ENCODE results near the gene ELFN2. TPM values are rescaled to one million over a fixed set of nuclear protein-coding genes. Genes with fewer than 3 reads are reported as not detected.

ELFN2 gene
- total RNA-seq, 1 donor from 2014 or later: 0.36 TPM

- TF ChIP-seq CTCF (IDR thresholded peaks at IDR 0.05; ENCODE audit: unreplicated experiment): no peak
- Mint-ChIP-seq H3K4me1 (ENCODE audit: low read depth) (peaks cover 12% of the 10 kb centered on the region), H3K9me3 (ENCODE audit: low read depth) (no peaks in the 10 kb centered on the region), H3K27ac (no peak overlapping the region), H3K27me3 (peaks cover 61% of the 10 kb centered on the region), H3K4me3 (ENCODE audit: low read depth) (no peak overlapping the region), H3K36me3 (ENCODE audit: insufficient read depth) (no peaks in the 10 kb centered on the region)
- DNase-seq (ENCODE audit: low spot score, unreplicated experiment): no peak
Observed at GRCh38 chr22:37417677-37418348, 9.5 kb downstream of the ELFN2 start.

GRCh38 chr22:37417264-37417663, 10.0 kb downstream of the ELFN2 start:
- Mint-ChIP-seq H3K9me3 (ENCODE audit: low read depth) (no peaks in the 10 kb centered on the region), H3K36me3 (ENCODE audit: insufficient read depth) (no peaks in the 10 kb centered on the region), H3K4me1 (ENCODE audit: low read depth) (peaks cover 12% of the 10 kb centered on the region), H3K4me3 (ENCODE audit: low read depth) (no peak overlapping the region), H3K27me3 (peaks cover 60% of the 10 kb centered on the region), H3K27ac (no peak overlapping the region)
- DNase-seq (ENCODE audit: low spot score, unreplicated experiment): no peak
- TF ChIP-seq CTCF (IDR thresholded peaks at IDR 0.05; ENCODE audit: unreplicated experiment): no peak

GRCh38 chr22:37416827-37417226, 10.5 kb downstream of the ELFN2 start:
- H3K27ac Mint-ChIP-seq: no peak overlapping the region
- TF ChIP-seq CTCF (IDR thresholded peaks at IDR 0.05; ENCODE audit: unreplicated experiment): no peak
- DNase-seq (ENCODE audit: low spot score, unreplicated experiment): no peak
- H3K4me3 Mint-ChIP-seq (ENCODE audit: low read depth): no peak overlapping the region
- H3K9me3 Mint-ChIP-seq (ENCODE audit: low read depth): no peaks in the 10 kb centered on the region
- peaks cover 12% of the 10 kb centered on the region for H3K4me1 Mint-ChIP-seq (ENCODE audit: low read depth)
- no peaks in the 10 kb centered on the region for H3K36me3 Mint-ChIP-seq (ENCODE audit: insufficient read depth)
- H3K27me3 Mint-ChIP-seq: peaks cover 56% of the 10 kb centered on the region

- DNase-seq (ENCODE audit: low spot score, unreplicated experiment): no peak
- H3K9me3 Mint-ChIP-seq (ENCODE audit: low read depth): no peaks in the 10 kb centered on the region
- no peak for TF ChIP-seq CTCF (IDR thresholded peaks at IDR 0.05; ENCODE audit: unreplicated experiment)
- no peak overlapping the region for H3K27ac Mint-ChIP-seq
- peaks cover 52% of the 10 kb centered on the region for H3K27me3 Mint-ChIP-seq
- no peak overlapping the region for H3K4me3 Mint-ChIP-seq (ENCODE audit: low read depth)
- no peaks in the 10 kb centered on the region for H3K36me3 Mint-ChIP-seq (ENCODE audit: insufficient read depth)
- peaks cover 12% of the 10 kb centered on the region for H3K4me1 Mint-ChIP-seq (ENCODE audit: low read depth)
Observed at GRCh38 chr22:37416389-37416788, 10.9 kb downstream of the ELFN2 start.

GRCh38 chr22:37415210-37415609, 12.1 kb downstream of the ELFN2 start:
- no peak for DNase-seq (ENCODE audit: low spot score, unreplicated experiment)
- Mint-ChIP-seq H3K4me1 (ENCODE audit: low read depth) (peaks cover 7% of the 10 kb centered on the region), H3K4me3 (ENCODE audit: low read depth) (no peak overlapping the region), H3K9me3 (ENCODE audit: low read depth) (no peaks in the 10 kb centered on the region), H3K27me3 (peaks cover 42% of the 10 kb centered on the region), H3K27ac (no peak overlapping the region), H3K36me3 (ENCODE audit: insufficient read depth) (no peaks in the 10 kb centered on the region)
- TF ChIP-seq CTCF (IDR thresholded peaks at IDR 0.05; ENCODE audit: unreplicated experiment): no peak

All from progenitor cell of endocrine pancreas (in vitro differentiated cells).